ENCODE results near the gene CACNA1H.

- TF ChIP-seq POLR2A (IDR thresholded peaks at IDR 0.05) (no peak), CTCF (IDR thresholded peaks at IDR 0.05) (no peak), EP300 (IDR thresholded peaks at IDR 0.05) (no peak)
These were observed 22.8 kb downstream of the CACNA1H start for GRCh38 chr16:1175566-1176279.
